Smooth muscle cell (in vitro differentiated cells): ENCODE measurements around the gene MAPK14. TPM values are rescaled to one million over a fixed set of nuclear protein-coding genes. Genes with fewer than 3 reads are reported as not detected.
"Not testable (repeated sequence)": the region's sequence is repeated elsewhere in the genome, so short reads cannot be mapped to it uniquely, and the experiment has no call there.

Experiments
- DNase-seq: peaks from one replicate; lab custom pipeline; 2025; ENCODE audit not compliant: unreplicated experiment; lab: John Stamatoyannopoulos, UW
- H2AFZ ChIP-seq: fragments of 200-600 bp; sonication (generic); 2 replicates; pipeline ENCODE4 v1.6.0; 2016; ENCODE audit warnings: antibody characterized with exemption, low read depth, mild to moderate bottlenecking
- H3F3A ChIP-seq: fragments of 200-600 bp; sonication (generic); 2 replicates; pipeline ENCODE4 v1.6.0; 2017; ENCODE audit warnings: antibody characterized with exemption, low read depth
- H3K27ac ChIP-seq: fragments of 200-600 bp; sonication (generic); 2 replicates; pipeline ENCODE4 v1.5.1; 2016; ENCODE audit warnings: low read depth, mild to moderate bottlenecking
- H3K27me3 ChIP-seq: fragments of 200-600 bp; sonication (generic); 2 replicates; pipeline ENCODE4 v1.6.1; 2016; ENCODE audit warnings: low read depth, mild to moderate bottlenecking
- H3K36me3 ChIP-seq: fragments of 200-600 bp; sonication (generic); 2 replicates; pipeline ENCODE4 v1.5.1; 2016; ENCODE audit warnings: low read depth
- H3K4me1 ChIP-seq: fragments of 200-600 bp; sonication (generic); 2 replicates; pipeline ENCODE4 v1.5.1; 2016; ENCODE audit warnings: low read depth
- H3K4me2 ChIP-seq: fragments of 200-600 bp; sonication (generic); 2 replicates; pipeline ENCODE4 v1.6.0; 2016; ENCODE audit warnings: mild to moderate bottlenecking
- H3K4me3 ChIP-seq: fragments of 200-600 bp; sonication (generic); 2 replicates; pipeline ENCODE4 v1.5.1; 2016; ENCODE audit warnings: mild to moderate bottlenecking
- H3K79me2 ChIP-seq: fragments of 200-600 bp; sonication (generic); 2 replicates; pipeline ENCODE4 v1.6.0; 2016; ENCODE audit warnings: low read depth, mild to moderate bottlenecking
- H3K9ac ChIP-seq: fragments of 200-600 bp; sonication (generic); 2 replicates; pipeline ENCODE4 v1.6.0; 2016; ENCODE audit warnings: low read depth
- H3K9me3 ChIP-seq: fragments of 200-600 bp; sonication (generic); replicated peaks from 2 replicates; pipeline ENCODE4 v1.5.1; 2016; ENCODE audit warnings: low read depth
- H4K20me1 ChIP-seq: fragments of 200-600 bp; sonication (generic); 2 replicates; pipeline ENCODE4 v1.6.0; 2016; ENCODE audit warnings: low read depth
- WGBS: methylation state at CpG from one replicate; pipeline ENCODE4 v1.1.7; 2016; ENCODE audit warnings: low lambda C conversion rate; 5-methylcytosine and 5-hydroxymethylcytosine counted together
- polyA plus RNA-seq: library from polyadenylated mRNA; unstranded; fragments of >200 nt; fragmentation: Nextera tagmentation; extraction: Ambion mirVana; gene quantifications from 2 replicates; pipeline ENCODE4 v1.2.1, GENCODE V29; 2016
- total RNA-seq: library from RNA; depleted of rRNA; stranded (reverse); fragments of >200 nt; gene quantifications from 2 replicates; pipeline ENCODE4 v1.2.3, GENCODE V29; 2014
- TF ChIP-seq, protein P1 (sequence below): fragments of 200-600 bp; sonication (generic); IDR thresholded peaks from 2 replicates; pipeline ENCODE4 v1.5.1; 2017; ENCODE audit warnings: borderline replicate concordance, mild to moderate bottlenecking, antibody characterized with exemption; ENCODE audit not compliant: insufficient read depth, poor library complexity, severe bottlenecking

The MAPK14 gene
- total and polyA plus RNA-seq, 2 experiments from 2014 or later: 28.0 to 62.8 TPM

DNA sequence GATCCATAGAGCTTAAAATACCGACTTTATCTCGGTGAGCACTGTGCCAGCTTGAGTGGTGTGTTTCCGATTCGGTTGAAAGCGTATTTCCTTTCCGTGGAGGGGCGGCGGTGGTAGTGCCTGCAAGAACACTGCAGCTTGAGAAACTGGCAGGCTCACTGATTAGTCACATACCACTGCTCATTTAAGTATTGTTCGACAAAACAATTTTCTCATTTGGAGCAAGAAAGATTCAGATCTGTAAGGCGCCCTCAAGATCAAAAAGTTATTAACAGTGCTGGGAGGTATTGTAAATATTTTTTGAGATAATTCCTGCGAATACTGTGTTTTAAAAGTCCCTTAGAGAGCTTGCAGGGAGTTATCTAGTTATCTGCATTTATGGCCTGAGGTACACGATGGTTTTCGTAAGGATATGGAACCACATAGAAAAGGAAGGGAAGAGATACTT is 1.3 kb downstream of the MAPK14 start:
- Histone ChIP-seq H3K79me2 (peaks cover 60% of the 10 kb centered on the region), H2AFZ (peak overlapping the region; percentile 85), H3K4me1 (peaks cover 11% of the 10 kb centered on the region), H3K9me3 (no peaks in the 10 kb centered on the region), H3K27me3 (no peaks in the 10 kb centered on the region), H3F3A (peaks cover 4% of the 10 kb centered on the region), H4K20me1 (peaks cover 47% of the 10 kb centered on the region), H3K27ac (peak overlapping the region; percentile 78), H3K4me2 (peak overlapping the region; percentile 89), H3K9ac (peak overlapping the region; percentile 92), H3K4me3 (peak overlapping the region; percentile 94), H3K36me3 (no peaks in the 10 kb centered on the region)
- WGBS: under 1% methylated on average over 13 of the region's 13 CpGs
- TF ChIP-seq, protein P1, sequence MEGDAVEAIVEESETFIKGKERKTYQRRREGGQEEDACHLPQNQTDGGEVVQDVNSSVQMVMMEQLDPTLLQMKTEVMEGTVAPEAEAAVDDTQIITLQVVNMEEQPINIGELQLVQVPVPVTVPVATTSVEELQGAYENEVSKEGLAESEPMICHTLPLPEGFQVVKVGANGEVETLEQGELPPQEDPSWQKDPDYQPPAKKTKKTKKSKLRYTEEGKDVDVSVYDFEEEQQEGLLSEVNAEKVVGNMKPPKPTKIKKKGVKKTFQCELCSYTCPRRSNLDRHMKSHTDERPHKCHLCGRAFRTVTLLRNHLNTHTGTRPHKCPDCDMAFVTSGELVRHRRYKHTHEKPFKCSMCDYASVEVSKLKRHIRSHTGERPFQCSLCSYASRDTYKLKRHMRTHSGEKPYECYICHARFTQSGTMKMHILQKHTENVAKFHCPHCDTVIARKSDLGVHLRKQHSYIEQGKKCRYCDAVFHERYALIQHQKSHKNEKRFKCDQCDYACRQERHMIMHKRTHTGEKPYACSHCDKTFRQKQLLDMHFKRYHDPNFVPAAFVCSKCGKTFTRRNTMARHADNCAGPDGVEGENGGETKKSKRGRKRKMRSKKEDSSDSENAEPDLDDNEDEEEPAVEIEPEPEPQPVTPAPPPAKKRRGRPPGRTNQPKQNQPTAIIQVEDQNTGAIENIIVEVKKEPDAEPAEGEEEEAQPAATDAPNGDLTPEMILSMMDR: no peak
- DNase-seq: no peak

DNA sequence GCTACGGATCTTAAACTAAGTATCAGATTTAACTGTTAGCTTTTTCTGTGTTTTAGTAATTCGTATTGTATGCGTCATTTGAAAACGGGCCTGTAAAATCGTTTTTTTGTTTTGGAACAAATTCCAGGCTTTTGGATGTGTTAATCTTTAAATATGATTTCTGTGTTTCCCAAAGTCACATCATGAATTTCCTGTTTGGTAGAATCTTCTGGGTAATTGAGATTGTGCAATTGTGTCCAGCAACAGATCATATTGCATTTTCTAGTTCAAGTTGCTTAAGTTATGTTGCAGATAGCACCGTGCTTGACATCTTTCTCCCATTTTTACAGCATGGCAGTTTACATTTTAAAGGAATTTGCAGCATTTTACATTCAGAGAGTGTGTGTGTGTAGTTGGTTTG is 1.9 kb downstream of the MAPK14 start:
- peak overlapping the region; percentile 89 for H3K4me2 ChIP-seq
- H3K9me3 ChIP-seq: no peaks in the 10 kb centered on the region
- H3K79me2 ChIP-seq: peaks cover 66% of the 10 kb centered on the region
- peak overlapping the region; percentile 92 for H3K9ac ChIP-seq
- TF ChIP-seq, protein P1: no peak
- DNase-seq: no peak
- H4K20me1 ChIP-seq: peaks cover 53% of the 10 kb centered on the region
- H3K27ac ChIP-seq: peak overlapping the region; percentile 78
- WGBS: 21% methylated on average over 6 of the region's 6 CpGs
- H3K27me3 ChIP-seq: no peaks in the 10 kb centered on the region
- no peaks in the 10 kb centered on the region for H3K36me3 ChIP-seq
- H3K4me1 ChIP-seq: peaks cover 14% of the 10 kb centered on the region
- H3F3A ChIP-seq: peaks cover 4% of the 10 kb centered on the region
- H2AFZ ChIP-seq: peak overlapping the region; percentile 85
- H3K4me3 ChIP-seq: peak overlapping the region; percentile 94

DNA sequence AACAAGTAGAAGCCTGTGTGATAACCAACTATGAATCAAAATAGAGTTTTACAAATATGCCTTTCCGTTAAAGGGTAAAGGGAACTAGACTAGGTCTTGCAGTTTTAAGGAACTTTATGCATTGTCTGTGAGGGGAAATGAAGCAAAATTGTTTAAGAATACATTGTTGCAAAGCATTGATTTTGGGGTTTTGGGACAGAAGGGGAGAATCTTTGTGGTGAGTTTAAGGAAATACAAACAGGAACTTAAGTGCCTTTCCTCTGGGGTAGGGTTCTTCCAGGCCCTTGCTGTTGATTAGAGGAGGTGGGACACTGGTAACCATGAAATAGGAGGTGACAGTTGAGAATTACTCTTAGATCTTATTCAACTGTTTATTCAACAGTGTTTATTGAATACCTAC is 4.7 kb downstream of the MAPK14 start:
- Histone ChIP-seq H2AFZ (no peak overlapping the region), H3K27ac (no peak overlapping the region), H3K36me3 (no peaks in the 10 kb centered on the region), H3F3A (no peaks in the 10 kb centered on the region), H3K4me2 (no peak overlapping the region), H3K9me3 (no peaks in the 10 kb centered on the region), H3K4me1 (peaks cover 15% of the 10 kb centered on the region), H4K20me1 (peaks cover 81% of the 10 kb centered on the region), H3K9ac (no peak overlapping the region), H3K27me3 (no peaks in the 10 kb centered on the region), H3K4me3 (no peak overlapping the region), H3K79me2 (peaks cover 94% of the 10 kb centered on the region)
- DNase-seq: no peak
- 96% methylated on average over 1 of the region's 1 CpG for WGBS
- TF ChIP-seq, protein P1: no peak

DNA sequence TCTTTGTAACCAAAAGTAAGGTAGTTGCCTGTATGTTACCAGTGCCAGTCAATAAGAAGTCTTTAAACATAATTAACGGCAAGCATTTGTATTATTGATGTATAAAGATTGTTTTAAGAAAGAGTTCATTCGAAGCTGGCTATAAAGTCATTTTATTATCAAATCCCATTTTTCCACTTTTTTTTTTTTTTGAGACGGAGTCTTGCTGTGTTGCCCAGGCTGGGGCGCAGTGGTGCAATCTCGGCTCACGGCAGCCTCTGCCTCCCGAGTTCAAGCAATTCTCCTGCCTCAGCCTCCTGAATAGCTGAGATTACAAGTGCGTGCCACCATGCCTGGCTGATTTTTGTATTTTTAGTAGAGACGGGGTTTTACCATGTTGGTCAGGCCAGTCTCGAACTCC is 5.5 kb downstream of the MAPK14 start:
- H3K4me2 ChIP-seq, H3K27ac ChIP-seq, H3K9ac ChIP-seq, H3K27me3 ChIP-seq, H3K9me3 ChIP-seq, H3F3A ChIP-seq, H3K36me3 ChIP-seq, H2AFZ ChIP-seq, H3K4me3 ChIP-seq, DNase-seq: not testable (repeated sequence)
- WGBS: 98% methylated on average over 10 of the region's 10 CpGs
- Histone ChIP-seq H3K79me2 (peaks cover 98% of the 10 kb centered on the region), H4K20me1 (peaks cover 90% of the 10 kb centered on the region), H3K4me1 (peaks cover 15% of the 10 kb centered on the region)
